GM20431 (cell line): ENCODE data around the gene DLX3.

ENCODE experiments used
- in situ Hi-C: fragments of 300-500 bp; cut with MseI, MboI; formaldehyde crosslinking; loops from one replicate; pipeline ENCODE4 v1.15.0; 2020; ENCODE audit warnings: low sequenced_read_pairs; ENCODE audit not compliant: unreplicated experiment

The DLX3 gene

GRCh38 chr17:50026046-50026675 lies 31.1 kb upstream of the DLX3 start:
- in situ Hi-C loops = no loop called here

DNA sequence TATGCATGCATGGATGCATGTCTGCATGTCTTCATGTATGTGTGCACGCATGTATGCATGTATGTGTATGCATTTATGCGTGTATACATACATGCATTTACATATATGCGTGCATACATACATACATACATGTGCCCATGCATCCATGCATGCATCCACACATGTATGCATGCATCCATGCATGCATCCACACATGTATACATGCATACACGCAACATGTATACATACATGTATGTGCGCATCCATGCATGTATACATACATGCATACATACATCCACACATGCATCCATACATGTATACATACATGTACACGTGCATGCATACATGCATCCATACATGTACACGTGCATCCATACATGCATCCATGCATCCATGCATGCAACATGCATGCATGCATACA lies 29.8 kb upstream of the DLX3 start:
- in situ Hi-C loops = no loop called here

- in situ Hi-C loops = no loop called here
These were observed 28.5 kb upstream of the DLX3 start for GRCh38 chr17:50023520-50023919.

- in situ Hi-C loops = no loop called here
These were observed 27.6 kb upstream of the DLX3 start for GRCh38 chr17:50022463-50023130.

DNA sequence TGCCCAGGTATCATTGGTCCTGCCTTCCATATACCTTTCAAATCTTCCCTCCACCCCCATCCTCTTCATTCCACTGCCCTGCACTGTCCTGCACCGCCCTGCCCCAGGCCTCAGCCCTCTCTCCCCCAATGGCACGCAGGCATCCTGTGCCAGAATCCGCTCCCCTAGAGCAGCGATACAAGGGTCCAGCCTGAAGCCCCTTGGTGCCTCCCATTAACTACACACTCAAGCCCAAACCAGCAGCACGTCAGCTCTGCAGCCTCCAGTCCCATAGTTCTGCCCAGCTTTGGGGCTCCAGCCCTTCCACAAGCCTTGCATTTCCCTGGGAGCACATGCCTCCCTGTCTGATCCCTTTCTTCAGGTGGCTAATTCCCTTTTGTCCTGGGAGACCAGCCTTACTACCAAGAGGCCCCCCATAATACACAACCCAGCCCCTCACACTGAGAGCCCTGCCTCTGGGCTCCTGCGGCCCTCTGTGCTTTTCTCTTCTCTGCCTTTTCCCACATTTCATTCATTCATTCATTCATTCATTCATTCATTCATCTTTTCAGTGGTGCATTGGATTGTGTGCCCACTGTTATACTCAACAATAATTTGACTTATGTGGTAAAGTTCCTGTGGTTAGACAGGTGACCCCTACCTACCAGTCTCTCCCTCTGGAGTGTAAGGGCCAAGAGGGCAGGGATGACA lies 26.8 kb upstream of the DLX3 start:
- in situ Hi-C loops = no loop called here

GRCh38 chr17:50020841-50021599 lies 26.0 kb upstream of the DLX3 start:
- in situ Hi-C loops = no loop called here

GRCh38 chr17:50018909-50019308 lies 23.9 kb upstream of the DLX3 start:
- in situ Hi-C loops = no loop called here

- in situ Hi-C loops = no loop called here
These were observed 20.1 kb upstream of the DLX3 start for GRCh38 chr17:50015146-50015545.

- in situ Hi-C loops = no loop called here
These were observed 19.6 kb upstream of the DLX3 start for GRCh38 chr17:50014471-50015088.

GRCh38 chr17:50013079-50013478 lies 18.1 kb upstream of the DLX3 start:
- in situ Hi-C loops = no loop called here

DNA sequence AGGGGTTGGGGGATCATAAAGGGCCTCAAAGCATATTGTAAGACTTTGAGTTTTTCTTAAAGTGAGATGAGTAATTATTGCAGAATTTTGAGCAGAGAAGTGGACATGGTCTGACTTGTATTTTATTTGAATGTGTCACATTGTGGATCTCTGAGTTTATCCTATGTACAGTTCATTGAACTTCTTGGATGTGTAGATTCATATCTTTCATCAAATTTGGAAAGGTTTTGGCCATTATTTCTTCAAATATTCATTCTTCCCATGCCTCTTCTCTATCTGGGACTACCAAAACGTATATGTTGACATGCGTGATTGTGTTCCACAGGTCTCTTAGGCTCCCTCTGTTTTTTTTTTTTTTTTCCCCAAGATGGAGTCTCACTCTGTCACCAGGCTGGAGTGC lies 14.3 kb upstream of the DLX3 start:
- in situ Hi-C loops = no loop called here

- in situ Hi-C loops = no loop called here
These were observed 8.9 kb upstream of the DLX3 start for GRCh38 chr17:50003911-50004310.

DNA sequence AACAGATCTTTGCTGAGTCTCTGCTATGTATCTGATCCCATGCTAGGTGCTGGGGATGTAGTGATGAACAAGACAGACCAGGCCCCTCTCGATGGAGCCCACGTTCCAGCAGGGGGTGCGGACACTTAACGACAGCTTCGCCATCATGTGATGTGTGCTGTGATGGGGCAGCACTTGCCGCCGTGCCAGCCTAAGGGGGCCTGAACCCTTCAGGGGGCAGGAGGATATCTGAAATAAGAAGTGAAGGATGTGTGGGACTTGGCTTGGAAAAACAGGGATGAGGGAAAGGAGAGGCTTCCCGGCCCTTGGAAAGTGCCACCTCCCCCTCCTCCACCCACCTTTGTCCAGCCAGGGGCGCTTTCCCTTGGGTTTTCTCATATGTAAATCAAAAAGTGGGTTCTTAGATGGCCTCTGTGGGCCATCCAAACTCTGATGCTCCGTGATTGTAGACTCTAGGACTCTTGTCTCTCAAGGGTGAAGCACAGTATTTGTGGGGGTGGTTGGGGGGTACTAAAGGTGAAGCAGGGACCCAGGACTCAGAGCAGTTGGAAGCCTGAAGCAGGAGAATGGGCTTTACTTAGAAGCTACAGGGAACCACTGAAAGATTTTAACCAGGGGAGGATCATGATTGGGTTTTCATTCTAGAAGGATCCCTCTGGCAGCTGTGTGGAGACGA lies 4.0 kb upstream of the DLX3 start:
- in situ Hi-C loops = loop anchor here (10.0 to 25.0 kb wide), 2 partner anchors 134 to 437 kb away; no protein-coding TSS in a partner anchor

GRCh38 chr17:49997773-49998703 lies 3.0 kb upstream of the DLX3 start:
- in situ Hi-C loops = loop anchor here (10.0 to 25.0 kb wide), 2 partner anchors 133 to 436 kb away; no protein-coding TSS in a partner anchor

DNA sequence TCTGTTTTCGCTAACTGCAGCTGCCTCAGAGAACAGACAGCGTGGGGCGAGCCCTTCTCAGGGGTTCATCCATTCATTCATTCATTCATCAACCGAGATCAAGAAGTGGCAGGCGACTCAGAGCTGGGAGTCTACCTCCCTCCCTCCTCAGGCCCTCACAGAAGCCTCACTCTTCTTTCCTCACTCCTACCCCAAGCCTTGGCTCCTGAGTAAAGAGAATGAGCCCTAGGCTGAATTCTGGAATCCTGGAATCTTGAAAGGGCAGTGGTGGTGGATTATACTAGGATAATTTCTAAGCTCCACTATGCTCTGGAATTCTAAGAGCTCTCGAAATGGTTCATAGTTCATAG lies 2.3 kb upstream of the DLX3 start:
- in situ Hi-C loops = loop anchor here (10.0 to 25.0 kb wide), 2 partner anchors 132 to 435 kb away; no protein-coding TSS in a partner anchor

DNA sequence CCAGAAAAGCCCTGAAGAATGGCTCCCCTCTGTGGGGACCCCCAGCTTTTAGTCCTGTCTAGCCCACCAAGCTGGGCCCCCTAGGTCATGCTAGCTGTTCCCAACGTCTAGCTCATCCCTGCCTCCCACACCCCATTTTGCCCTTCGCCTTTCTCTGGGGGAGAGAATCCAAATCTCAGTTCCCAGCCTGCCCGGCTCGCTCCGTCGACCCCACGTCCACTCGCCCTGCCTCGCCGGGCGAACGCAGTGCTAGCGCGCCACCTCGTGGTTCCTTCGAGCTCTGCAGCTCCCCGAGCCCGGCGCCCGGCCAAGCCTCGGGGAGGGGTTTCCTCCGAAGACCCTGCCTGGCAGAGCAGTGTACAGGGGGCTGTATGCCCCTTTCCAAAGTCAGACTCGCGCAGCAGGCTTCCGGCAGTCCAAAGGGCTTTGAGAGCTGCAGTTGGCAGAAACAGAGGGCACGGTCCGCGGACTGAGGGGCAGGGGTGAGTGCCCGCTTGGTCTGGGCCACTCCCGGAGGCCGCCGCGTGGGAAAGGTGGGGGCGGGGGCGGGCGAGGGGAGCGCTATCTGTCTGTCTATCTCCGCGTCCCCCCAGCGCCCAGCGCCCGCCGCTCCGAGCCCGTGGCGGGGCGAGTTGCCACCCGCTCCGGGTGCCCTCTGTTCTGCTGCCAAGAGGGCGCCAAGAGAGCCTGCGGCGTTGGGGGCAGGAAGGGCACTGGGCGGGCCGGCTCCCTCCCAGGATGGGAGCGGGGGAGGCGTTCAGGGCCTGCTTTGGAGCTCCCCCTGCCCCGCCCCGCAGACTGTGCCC lies 1.7 kb upstream of the DLX3 start:
- in situ Hi-C loops = loop anchor here (10.0 to 25.0 kb wide), 2 partner anchors 132 to 434 kb away; no protein-coding TSS in a partner anchor

DNA sequence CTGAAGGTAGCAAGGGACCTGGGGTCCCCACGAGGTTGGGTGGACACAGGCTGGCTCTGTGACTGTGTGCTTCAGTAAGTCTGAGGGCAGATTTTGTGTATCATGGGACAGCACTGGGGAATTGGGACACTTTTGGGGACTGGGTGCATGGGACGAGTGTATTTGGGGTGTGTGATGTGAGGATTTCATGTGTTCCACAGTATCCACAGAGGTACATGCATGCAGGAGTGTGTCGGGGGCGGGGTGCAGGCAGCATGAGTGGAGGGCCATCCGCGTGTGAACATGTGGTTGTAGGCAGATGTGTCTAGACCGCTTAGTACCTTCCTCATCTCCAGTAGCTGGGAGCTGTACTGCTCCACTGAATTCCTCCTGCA lies 1.1 kb upstream of the DLX3 start:
- in situ Hi-C loops = loop anchor here (10.0 to 25.0 kb wide), 2 partner anchors 131 to 434 kb away; no protein-coding TSS in a partner anchor
